Skeletal muscle cell (primary cell): ENCODE measurements around the gene TRIM63.
A peak's percentile ranks its signal among the peaks of the same experiment; 100 is the strongest.

Experiments
- DNase-seq: peaks from one replicate; pipeline ENCODE4 v3.0.0-alpha.2; 2010; ENCODE audit warnings: low read depth
- H3K4me3 ChIP-seq: 2 replicates; pipeline ENCODE4 v1.5.1; 2011; ENCODE audit warnings: low read depth, mild to moderate bottlenecking, control low read depth, low read length, moderate library complexity

Gene TRIM63

DNA sequence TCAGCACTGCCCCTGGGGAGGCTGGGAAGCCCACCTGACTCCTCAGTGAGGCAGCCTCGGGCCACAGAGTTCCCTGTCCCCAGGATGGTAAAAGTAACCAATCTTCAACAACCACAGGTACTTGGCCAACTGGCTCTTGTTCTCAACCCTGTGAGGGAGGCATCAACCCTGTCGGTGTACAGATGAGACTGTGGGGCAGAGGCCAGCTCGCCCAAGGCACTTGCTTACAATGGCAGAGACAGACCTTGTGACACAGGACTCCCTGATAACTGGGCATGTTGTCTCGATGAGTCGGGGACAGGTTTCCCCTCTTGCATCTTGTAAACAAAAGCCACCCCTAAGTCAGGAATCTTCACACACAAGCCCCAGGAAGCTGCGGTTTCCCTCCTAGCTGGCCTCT lies 29.5 kb downstream of the TRIM63 start:
- DNase-seq: no peak

DNA sequence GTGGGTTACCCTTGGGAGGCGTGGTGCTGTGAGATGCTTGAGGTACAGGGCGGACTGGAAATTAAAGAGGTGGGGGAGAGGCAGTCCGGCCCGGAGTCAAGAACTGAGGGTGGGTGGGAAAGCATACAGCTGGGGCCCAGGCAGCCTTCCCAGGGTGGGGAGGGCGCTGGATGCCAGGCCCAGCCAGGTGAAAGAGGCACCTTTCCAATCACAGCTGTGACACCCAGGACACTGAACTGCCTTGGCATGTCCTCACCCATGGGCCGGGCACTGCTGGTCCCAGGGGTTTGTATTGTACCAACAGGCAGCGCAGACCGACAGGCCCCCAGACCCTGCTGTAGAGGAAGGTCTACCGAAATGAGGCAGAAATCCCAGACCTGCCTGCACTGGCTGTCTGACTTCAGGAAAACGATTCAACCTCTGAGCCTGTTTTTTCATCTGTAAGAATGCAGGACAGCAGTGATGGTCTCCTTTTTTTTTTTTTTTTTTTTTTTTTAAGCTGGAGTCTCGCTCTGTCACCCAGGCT lies 30.6 kb downstream of the TRIM63 start:
- no peak overlapping the region for H3K4me3 ChIP-seq
- no peak for DNase-seq

More for the DNA sequence above, 29.5 kb downstream of the TRIM63 start:
- H3K4me3 ChIP-seq: no peak overlapping the region

DNA sequence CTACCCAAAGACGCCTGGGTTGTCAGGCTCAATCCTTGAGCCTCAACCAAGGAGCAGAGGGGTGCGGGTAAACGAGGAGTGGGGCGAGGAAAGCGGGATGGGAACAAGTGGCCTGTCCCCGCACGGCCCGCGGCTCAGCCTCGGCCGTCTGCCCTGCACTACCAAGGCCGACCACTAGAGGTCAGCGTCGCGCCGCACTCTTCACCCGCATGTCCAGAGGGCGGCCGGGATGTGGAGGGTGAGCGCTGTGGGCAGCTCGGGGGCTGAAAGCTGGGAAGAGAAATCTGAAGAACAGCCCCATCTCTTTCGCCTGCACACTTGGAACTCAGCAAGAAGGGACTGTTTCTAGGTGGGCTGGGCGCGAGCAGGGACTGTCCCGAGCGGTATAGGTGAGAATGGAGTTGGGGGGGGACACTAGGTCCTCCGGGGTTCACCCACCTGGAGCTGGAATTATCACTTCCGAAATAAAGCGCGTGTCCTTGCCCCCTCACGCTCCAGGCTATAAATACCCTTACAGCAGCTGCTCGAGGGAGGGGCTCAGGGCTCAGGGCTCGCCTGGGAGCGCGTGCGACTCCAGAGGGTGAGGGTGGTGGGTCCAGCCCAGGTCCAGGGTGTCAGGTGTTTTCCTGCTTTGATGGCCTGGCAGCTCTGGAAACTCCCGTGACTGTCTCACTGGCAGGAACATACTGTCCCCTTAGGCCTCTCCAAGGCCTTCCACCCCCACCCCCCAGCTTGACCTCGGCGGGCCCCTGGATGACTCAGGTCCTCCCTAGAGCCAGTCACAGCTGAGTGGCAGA lies 31.3 kb downstream of the TRIM63 start:
- DNase-seq: no peak
- H3K4me3 ChIP-seq: peak overlapping the region; percentile 93

DNA sequence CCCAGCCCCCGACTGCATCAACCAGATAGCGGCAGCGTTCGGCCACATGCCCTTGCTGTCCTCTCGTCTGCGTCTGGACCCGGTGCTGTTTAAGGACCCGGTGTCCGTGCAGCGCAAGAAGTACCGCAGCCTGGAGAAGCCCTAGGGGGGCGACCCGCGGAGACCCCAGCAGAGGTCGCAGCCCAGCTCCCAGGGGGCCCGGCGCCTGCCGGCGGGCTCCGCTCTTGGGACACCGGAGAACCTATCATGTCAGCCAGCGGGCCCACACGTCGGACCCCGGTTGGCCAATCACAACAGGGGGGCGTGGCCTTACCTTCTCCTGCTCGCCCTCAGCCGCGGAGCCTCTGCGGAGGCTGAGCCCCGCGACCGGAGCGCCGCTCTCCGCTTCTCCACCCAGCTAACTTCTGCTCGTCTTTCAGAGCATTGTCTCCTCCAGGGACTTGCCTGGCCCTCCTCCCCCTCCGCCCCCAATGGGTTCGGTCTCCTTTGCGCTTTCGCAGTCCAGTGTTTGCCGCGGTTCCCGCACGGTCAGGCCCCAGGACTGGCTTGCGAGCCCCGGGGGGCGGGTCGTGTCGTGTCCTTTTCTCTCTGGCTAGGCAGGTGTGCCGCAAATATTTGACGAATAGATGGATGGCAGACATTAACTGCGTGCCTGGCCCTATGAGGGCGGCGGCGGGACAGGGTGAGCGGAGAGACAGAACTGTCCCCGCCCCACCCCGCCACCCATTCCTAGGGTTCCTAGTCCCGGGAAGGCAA lies 32.0 kb downstream of the TRIM63 start:
- peak; percentile 69 for DNase-seq
- peak overlapping the region; percentile 93 for H3K4me3 ChIP-seq

DNA sequence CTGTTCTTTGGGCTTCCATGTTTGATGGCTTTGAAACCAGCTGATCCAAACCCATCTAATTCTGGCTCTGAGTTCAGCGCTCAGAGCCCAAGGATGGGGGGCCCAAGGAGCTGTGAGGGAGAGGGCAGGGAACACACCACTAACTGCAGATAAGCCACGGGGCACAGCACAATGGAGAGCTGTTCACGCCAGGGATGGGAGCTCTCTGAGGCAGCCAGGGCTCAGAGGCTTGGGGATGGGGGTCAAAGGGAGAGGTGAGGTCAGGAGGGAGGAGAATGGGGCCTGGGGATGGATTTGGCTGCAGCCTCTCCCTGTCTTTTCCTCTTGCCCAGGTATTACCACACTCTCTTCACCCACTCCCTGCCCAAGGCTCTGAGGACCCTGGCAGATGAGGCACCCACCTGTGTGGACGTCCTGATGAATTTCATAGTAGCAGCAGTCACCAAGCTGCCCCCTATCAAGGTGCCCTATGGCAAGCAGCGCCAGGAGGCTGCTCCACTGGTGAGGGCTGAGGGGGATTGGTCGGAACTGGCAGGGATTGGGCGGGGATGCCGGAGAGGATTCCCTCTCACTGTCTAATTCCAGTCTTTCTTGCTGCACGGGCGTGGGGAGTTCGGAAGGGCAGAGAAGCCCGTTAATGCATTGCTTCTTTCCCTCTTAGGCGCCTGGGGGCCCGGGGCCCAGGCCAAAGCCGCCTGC lies 32.8 kb downstream of the TRIM63 start:
- peak overlapping the region; percentile 93 for H3K4me3 ChIP-seq
- DNase-seq: no peak

DNA sequence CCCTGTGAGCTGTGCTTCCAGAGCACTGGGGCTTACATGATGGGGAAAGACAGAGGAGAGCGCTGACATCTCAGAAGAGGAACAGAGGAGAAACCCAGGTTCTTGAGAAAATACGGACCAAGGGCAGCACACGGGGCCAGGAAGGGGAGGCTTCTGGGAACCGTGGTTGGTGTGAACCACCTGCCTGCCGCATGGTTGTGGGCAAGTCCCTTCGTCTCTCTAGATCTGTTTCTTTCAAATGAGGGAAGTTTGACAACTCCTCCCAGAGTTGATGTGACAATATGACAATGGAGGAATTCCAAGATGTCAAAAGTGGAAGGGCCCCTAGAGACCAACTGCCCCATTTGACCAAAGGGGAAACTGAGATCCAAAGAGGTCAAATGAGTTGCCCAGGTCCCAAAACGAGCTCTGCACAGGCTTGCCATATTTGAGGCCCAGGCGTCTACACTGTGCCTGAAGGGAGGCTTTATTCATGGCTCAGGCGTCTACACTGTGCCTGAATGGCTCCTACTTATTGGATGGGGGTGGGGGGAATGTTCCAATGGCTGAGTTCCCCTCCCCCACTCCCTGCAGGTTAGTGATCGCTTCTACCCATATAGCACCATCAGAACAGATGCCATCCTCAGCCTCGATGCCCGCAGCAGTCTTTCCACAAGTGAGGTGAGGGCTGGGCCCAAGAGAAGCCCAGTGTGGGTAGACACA lies 34.6 kb downstream of the TRIM63 start:
- no peak for DNase-seq

DNA sequence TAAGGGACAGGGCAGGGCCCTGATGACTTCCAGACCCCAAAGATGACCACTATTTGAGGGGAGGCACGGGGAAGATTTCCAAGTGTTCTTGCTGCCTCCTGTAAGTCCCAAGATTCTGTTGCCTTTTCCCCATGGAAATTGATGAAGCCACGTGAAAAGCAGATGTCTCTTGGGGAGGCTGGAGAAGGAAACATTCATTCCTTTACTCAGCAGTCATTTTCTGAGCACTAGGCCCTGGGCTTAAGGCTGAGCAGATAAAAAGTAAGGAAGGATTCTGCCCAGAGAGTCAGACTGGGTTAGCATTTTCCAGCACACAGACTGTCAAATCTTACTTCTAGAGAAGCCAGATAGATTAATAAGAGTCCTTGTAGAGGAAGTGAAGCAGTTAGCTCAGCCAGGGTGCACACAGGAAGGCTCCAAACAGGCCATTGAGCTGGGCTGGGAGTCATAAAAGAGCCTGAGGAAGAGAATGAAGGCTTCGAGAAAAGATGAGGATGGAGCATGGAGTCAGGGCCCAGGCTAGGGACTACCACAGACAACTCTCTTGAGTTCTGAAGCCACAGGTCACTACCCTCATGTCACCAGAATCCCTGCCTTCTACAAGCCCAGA lies 35.7 kb downstream of the TRIM63 start:
- H3K4me3 ChIP-seq: no peak overlapping the region
- no peak for DNase-seq

More for the DNA sequence above, 34.6 kb downstream of the TRIM63 start:
- H3K4me3 ChIP-seq: no peak overlapping the region

DNA sequence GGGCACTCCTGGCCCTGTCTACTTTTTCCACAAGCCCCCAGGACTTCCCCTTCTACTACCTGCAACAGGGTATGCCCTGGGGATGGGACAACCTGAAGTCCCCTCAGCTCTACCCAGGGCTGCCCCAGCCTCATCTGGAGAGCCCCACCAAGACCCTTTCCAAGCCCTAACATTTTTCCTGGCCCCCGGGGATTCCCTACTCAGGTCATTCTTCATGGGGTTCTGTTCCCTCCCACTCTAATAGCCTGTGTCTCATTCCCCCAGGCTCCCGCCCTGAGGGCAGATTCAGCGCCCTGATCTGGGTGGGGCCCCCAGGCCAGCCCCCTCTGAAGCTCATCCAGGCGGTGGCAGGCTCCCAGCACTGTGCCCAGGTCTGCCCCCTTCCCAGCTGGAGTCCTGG lies 36.2 kb downstream of the TRIM63 start:
- DNase-seq: no peak
- H3K4me3 ChIP-seq: no peak overlapping the region

DNA sequence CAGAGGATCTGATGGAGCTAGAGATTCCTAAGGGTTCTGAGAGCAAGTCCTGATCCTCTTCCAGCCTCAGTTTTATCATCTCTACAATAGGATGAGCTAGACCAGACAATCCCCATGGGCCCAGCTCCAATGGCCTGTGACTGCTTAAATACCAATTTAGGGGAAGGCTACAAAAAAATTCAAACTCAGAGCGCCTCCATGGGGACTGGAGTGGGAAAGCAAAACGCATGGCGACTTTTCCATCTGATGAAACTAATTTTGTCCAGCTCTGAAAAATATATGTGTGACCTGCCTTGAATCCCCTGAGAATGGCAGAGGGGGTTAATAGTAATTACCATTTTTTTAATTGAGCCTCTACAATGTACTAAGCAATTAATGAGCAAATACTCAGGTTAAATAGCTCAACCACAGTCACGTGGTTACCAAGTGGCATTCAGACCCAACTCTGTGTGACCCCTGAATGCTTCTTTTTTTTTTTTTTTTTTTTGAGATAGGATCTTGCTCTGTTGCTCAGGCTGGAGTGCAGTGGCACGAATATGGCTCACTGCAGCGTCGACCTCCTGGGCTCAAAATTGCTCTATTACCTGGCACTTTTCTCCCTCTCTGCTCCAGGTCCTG lies 37.5 kb downstream of the TRIM63 start:
- DNase-seq: no peak
- no peak overlapping the region for H3K4me3 ChIP-seq

DNA sequence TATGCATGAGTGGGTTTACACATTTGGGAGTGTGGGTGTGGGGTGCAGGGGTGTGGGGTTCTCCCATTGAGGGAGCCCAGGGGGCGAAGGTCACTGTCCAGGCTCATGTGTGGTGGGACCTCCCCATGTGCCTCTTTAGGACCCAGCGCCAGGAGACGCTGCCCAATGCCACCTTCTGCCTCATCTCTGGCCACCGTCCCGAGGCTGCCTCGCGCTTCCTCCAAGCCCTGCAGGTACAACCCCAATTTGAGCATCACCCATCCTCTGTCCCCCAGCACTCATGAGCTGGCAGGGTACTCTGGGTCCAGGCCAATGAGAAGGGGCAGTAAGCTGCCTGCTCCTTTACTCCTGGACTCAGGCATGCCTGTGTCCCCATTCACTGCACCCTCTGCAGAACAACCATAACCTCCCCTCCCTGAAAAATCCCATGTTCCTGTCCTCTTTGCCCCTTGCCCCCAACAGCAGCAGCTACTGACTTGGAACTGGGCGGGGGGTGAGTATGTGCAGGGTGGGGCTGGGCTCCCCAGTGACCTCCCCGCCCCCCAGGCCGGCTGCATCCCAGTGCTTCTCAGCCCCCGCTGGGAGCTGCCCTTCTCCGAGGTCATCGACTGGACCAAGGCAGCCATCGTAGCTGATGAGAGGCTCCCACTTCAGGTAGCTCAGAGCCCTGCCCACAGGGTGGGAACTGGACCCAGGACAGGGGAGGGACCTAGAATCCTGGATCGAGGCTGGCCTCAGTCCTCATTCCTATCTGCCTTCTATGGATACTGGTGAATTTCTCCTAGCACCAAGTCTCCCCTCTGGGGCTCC lies 38.2 kb downstream of the TRIM63 start:
- no peak for DNase-seq
- no peak overlapping the region for H3K4me3 ChIP-seq

DNA sequence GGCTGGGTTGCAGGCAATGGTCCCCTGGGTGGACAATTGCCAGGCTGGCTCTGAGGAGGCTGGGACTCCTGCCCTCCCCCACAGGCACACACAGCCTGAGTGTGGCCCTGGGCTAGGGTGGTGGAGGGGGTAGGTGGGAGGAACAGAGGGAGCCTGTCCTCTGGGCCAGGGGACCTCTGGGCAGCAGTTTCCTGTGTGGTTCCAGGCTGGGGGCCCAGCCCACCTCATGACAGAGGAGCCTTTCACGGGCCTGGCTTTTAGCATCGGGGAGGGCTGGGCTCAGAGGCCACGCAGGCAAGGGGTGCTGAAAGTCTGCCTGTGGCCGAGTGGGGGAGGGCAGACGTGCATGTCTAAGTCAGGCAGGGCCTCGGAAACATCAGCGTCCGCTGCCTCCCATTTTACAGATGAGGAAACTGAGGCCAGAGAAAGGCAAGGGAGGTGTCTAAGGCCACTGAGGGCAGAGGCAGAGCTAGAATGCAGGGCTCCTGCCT lies 38.9 kb downstream of the TRIM63 start:
- no peak for DNase-seq
- H3K4me3 ChIP-seq: no peak overlapping the region

DNA sequence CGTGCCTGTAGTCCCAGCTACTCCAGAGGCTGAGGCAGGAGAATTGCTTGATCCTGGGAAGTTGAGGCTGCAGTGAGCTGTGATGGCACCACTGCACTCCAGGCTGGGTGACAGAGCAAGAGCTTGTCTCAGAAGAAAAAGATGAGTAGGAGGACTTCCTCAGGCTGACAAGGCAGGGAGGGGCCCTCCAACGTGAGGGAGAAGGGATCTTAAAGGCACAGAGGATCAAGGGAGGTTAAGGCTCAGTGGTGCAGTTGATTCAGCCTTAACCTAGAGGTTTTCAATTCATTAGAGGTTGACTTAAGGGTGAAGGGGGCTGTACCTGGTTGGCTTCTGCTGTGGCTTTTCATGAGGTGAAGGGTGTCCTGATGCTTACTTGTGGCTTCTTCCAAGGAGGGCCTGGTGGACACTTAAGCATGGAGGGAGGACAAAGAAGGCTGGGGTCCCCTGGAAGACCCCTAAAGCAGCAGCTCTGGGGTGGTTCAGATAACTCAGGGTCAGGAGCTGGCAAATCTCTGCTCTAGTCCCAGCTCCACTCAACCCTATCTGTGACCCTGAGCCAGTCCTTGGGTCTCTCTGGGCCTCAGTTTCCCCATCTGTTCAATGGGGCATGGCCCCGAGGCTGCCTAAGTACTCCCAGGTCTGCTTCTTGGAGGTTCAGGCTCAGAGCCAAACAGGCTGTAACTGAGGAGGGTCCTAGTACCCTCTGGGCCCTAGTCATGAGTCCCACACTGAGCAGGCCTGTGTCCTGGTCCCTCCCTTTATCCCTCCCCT lies 39.5 kb downstream of the TRIM63 start:
- DNase-seq: no peak
- H3K4me3 ChIP-seq: no peak overlapping the region

DNA sequence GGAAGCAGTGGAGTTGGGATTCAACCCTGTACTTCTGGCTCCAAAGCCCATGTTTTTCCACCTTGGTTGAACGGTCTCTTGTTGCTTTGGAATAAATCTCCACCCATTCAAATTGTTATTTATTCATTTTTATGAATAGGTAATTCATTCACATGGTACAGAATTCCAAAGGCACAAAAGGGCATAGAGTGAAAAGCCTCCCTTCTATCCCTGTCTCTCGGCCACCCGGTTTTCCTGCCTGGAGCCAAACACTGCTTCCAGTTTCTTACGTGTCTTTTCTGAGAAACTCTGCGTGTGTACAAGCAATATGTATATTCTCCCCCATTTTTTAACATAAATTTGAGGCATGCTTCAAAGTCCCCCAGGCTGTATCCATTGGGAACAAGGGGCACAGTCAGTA lies 41.9 kb downstream of the TRIM63 start:
- no peak for DNase-seq

DNA sequence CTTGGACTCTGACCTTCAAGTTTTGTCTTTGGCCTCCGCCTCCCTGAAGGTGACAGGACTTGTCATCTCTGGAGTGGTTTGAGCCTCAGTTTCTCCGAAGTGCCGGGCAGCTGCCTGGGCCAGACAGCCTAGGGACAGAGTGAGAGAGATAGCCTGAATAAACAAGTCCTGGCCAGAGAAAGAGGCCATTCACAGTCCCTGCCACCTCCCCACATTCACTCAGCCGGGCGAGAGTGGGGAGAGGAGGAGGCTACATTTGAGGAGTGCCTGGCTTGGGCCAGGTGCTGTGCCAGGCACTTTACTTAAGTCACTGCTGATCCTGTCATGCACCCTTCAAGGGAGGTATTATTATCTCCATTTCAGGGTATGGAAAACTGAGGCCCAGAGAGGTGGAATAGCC lies 42.4 kb downstream of the TRIM63 start:
- DNase-seq: no peak
- no peak overlapping the region for H3K4me3 ChIP-seq

More for the DNA sequence above, 41.9 kb downstream of the TRIM63 start:
- no peak overlapping the region for H3K4me3 ChIP-seq

DNA sequence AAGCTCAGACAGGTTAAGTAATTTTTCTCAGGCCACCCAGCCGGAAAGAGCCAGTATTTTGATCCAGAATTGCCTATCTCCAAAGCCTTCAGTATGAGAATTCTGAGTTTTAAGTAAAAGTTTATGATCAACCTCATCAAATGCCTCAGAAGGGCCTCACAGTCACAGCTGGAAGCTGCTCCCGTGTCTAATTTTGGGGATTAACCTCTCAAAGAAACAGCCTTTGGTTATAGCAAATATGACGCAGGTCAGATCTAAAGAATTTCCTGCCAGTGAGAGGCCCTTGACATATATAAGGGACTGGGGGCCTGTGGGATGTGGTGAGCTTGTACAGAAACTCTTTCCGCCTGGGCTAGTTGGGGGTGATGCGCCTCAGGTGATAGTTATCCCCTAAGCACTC lies 43.6 kb downstream of the TRIM63 start:
- no peak for DNase-seq
- H3K4me3 ChIP-seq: no peak overlapping the region

DNA sequence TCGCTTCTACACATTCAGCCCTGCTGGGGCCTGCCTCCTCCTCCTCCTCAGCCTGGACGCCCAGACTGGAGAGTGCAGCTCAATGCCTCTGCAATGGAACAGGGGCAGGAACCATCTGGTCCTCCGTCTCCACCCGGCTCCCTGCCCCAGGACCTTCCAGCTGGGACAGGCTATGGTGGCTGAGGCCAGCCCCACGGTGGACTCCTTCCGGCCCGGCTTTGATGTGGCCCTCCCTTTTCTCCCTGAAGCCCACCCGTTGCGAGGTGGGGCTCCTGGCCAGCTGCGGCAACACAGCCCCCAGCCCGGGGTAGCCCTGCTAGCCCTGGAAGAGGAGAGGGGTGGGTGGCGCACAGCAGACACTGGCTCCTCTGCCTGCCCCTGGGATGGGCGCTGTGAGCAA lies 44.4 kb downstream of the TRIM63 start:
- no peak overlapping the region for H3K4me3 ChIP-seq
- DNase-seq: no peak

DNA sequence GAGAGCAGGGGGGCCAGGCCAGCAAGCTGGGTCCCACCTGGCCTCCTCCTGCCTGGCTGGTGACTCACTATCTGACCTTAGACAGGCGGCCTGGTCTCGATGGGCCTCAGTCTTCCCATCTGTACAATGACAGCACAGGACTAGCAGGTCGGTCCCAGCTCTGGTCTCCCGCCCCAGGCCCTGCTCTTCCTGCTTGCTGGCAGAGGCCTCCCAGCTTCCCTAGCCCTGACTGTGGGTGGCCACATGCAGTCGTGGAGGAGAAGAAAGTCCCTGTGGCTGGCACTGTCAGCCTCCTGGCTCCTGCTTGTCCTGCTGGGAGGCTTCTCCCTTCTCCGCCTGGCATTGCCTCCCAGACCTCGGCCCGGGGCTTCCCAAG lies 45.0 kb downstream of the TRIM63 start:
- DNase-seq: no peak
- no peak overlapping the region for H3K4me3 ChIP-seq
